Cardiac fibroblast (primary cell): ENCODE results near the gene GREB1.

Experiments used
- DNase-seq, 2 donors: peaks; one replicate each; pipeline versions ENCODE4 v3.0.0 to v3.0.0-alpha.2; 2010; ENCODE audit warnings: low read depth in 2 of 2
- H3K4me3 ChIP-seq, 2 donors: replicated peaks in 1 of 2; 1 replicate in 1 of 2; 2 replicates in 1 of 2; pipeline ENCODE4 v1.5.1; 2011; ENCODE audit warnings: low read depth in 2 of 2, low read length in 2 of 2, mild to moderate bottlenecking in 2 of 2, moderate library complexity in 1 of 2
- TF ChIP-seq, protein P1 (sequence below): IDR thresholded peaks from one replicate; pipeline ENCODE4 v1.5.1; 2011; ENCODE audit warnings: low read depth, mild to moderate bottlenecking, low read length, inconsistent platforms

The GREB1 gene

GRCh38 chr2:11578986-11579774 is 45.3 kb downstream of the GREB1 start:
- TF ChIP-seq, protein P1, sequence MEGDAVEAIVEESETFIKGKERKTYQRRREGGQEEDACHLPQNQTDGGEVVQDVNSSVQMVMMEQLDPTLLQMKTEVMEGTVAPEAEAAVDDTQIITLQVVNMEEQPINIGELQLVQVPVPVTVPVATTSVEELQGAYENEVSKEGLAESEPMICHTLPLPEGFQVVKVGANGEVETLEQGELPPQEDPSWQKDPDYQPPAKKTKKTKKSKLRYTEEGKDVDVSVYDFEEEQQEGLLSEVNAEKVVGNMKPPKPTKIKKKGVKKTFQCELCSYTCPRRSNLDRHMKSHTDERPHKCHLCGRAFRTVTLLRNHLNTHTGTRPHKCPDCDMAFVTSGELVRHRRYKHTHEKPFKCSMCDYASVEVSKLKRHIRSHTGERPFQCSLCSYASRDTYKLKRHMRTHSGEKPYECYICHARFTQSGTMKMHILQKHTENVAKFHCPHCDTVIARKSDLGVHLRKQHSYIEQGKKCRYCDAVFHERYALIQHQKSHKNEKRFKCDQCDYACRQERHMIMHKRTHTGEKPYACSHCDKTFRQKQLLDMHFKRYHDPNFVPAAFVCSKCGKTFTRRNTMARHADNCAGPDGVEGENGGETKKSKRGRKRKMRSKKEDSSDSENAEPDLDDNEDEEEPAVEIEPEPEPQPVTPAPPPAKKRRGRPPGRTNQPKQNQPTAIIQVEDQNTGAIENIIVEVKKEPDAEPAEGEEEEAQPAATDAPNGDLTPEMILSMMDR = no peak
- DNase-seq = no peak
- H3K4me3 ChIP-seq = no peak overlapping the region

DNA sequence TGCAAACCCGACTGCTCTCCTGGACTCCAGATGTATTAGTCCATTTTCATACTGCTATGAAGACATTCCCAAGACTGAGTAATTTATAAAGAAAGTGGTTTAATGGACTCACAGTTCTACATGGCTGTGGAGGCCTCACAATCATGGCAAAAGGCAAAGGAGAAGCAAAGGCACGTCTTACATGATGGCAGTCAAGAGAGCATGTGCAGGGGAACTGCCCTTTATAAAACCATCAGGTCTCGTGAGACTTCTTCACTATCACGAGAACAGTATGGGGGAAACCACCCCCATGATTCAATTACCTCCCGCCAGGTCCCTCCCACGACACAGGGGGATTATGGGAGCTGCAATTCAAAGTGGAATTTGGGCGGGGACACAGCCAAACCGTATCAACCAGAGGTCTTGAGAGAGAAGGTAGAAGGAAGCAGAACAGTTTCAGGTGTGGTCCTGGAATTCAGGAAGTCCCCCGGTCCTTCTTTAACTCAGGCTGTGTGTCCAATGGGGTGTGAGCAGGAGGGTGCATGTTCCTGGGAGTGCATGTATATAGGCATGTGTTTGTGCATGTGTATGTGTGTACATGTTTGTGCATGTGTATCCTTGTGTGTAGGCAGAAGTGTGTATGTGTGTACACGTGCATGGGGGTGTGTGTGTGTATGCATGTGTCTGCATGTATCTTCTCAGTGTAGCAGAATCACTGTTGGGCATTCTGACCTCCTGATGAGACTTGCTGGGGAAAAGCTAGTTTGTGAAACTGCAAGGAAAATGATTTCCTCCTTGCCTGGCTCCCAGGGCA is 46.2 kb downstream of the GREB1 start:
- TF ChIP-seq, protein P1 = no peak
- DNase-seq = no peak
- no peak overlapping the region for H3K4me3 ChIP-seq

- DNase-seq = no peak
- TF ChIP-seq, protein P1 = no peak
- H3K4me3 ChIP-seq = no peak overlapping the region
Observed at GRCh38 chr2:11580697-11581096, 46.9 kb downstream of the GREB1 start.

- TF ChIP-seq, protein P1 = no peak
- no peak for DNase-seq
- no peak overlapping the region for H3K4me3 ChIP-seq
Observed at GRCh38 chr2:11581124-11581796, 47.4 kb downstream of the GREB1 start.

DNA sequence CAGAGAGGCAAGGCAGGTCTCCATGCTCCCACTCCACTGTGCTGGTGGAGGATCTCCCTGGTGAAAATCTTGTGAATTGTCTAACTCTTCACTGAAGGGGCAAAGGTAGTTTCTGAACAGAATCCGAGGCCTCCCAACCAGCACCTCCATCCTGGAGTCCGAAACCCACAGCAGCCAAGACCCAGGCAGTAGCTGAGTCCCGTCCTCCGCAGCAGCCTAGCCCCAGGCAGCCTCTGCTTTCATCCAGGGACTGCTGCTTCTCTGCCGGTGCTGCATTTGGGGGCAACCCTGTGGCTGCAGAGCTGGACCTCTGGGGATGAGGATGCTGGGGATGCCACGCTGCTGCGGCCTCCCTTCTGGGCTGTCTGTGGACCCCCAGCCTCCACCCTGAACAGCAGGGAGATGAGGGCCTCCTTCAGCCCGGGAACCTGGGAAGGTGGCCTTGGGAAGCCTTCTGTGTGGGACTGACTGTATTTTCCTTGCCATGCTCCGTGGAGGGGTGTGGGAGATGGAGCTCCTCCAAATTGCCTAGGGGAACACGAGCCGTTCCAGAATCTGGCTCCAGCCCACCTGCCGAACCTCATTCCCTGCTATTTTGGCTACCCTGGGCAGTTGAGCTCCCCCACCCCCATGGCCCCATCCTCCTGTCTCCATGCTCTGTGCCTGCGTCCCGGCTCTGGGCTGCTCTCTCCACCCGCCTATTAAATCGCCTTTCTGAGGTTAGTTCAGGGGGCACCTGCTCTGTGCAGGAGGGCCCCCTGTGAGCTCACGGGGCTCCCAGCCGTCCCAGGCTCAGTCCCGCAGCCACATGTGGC is 48.2 kb downstream of the GREB1 start:
- DNase-seq = no peak
- TF ChIP-seq, protein P1 = no peak

GRCh38 chr2:11582612-11582861 is 48.7 kb downstream of the GREB1 start:
- no peak for DNase-seq
- TF ChIP-seq, protein P1 = no peak
- H3K4me3 ChIP-seq = no peak overlapping the region

More for the DNA sequence above, 48.2 kb downstream of the GREB1 start:
- no peak overlapping the region for H3K4me3 ChIP-seq
